H1 (cell line): ENCODE measurements around the gene SUCLG2. TPM values are rescaled to one million over a fixed set of nuclear protein-coding genes. Genes with fewer than 3 reads are reported as not detected.

ENCODE experiments used
- CHD7 ChIP-seq: fragments of 300-600 bp; sonication (generic); IDR thresholded peaks from 2 replicates; pipeline ENCODE4 v1.7.1; 2012; ENCODE audit warnings: low read length, moderate library complexity, mild to moderate bottlenecking, inconsistent platforms; ENCODE audit not compliant: insufficient replicate concordance
- polyA plus RNA-seq, 7 experiments: library from polyadenylated mRNA; depleted of rRNA in 3 of 7; stranded (reverse) in 5 of 7; unstranded in 2 of 7; fragments of >200 nt in 5 of 7; fragments of 200-250 nt in 2 of 7; gene quantifications; 1 replicate in 5 of 7; 2 replicates in 1 of 7; 4 replicates in 1 of 7; pipeline versions ENCODE4 v1.2.1 to v1.2.3, GENCODE V29; 2011 to 2013; ENCODE audit warnings: missing spikeins in 2 of 7, mixed read lengths in 2 of 7
- total RNA-seq: library from RNA; stranded (reverse); fragmentation: NEBNext Ultra II Directional; extraction: Animal tissue kit (Norgen Biotek cat#: 25700); gene quantifications from 2 replicates; pipeline ENCODE4 v1.2.1, GENCODE V29; 2021

Gene SUCLG2
- total and polyA plus RNA-seq, 2 of the 8 experiments (the other 6 are each of a cell fraction or from before 2014, with no cell fraction given), result 12.9 to 46.2 TPM

GRCh38 chr3:67433109-67433508, 221.3 kb downstream of the SUCLG2 start (continued):
- no peak for TF ChIP-seq CHD7
